Measurements from ENCODE around the gene ZNF497. TPM values are rescaled to one million over a fixed set of nuclear protein-coding genes. Genes with fewer than 3 reads are reported as not detected.
A peak's percentile ranks its signal among the peaks of the same experiment; 100 is the strongest.

Gene ZNF497
- total RNA-seq, 1 donor from 2014 or later = 1.4 TPM

DNA sequence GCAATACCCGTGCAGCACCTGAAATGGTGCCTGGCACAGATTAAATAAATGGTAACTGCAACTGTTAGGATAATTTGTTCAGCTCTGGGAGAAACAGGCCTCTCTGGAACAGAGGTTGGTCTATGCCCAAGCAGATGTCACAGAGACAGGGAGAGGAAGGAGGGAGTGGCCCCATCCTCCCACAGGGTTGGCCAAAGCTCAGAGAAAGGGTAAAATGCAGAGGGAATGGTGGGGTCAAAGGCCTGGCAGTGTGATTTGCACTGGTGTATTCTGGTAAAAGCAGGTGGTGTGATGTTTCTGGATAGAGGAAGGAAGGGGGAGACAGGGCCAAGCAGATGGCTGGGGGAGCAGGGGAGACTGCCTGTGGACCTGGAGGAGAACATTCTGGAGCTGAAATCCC lies 26.3 kb downstream of the ZNF497 start:
- H3K36me3 ChIP-seq = peaks cover 14% of the 10 kb centered on the region
- no peaks in the 10 kb centered on the region for H3K9me3 ChIP-seq
- no peak overlapping the region for H3K4me3 ChIP-seq
- H3K27me3 ChIP-seq = no peaks in the 10 kb centered on the region
- ATAC-seq (no peak), DNase-seq (no peak)
- intact Hi-C loops (cut with DNase I) = no loop called here
- TF ChIP-seq, protein P1, sequence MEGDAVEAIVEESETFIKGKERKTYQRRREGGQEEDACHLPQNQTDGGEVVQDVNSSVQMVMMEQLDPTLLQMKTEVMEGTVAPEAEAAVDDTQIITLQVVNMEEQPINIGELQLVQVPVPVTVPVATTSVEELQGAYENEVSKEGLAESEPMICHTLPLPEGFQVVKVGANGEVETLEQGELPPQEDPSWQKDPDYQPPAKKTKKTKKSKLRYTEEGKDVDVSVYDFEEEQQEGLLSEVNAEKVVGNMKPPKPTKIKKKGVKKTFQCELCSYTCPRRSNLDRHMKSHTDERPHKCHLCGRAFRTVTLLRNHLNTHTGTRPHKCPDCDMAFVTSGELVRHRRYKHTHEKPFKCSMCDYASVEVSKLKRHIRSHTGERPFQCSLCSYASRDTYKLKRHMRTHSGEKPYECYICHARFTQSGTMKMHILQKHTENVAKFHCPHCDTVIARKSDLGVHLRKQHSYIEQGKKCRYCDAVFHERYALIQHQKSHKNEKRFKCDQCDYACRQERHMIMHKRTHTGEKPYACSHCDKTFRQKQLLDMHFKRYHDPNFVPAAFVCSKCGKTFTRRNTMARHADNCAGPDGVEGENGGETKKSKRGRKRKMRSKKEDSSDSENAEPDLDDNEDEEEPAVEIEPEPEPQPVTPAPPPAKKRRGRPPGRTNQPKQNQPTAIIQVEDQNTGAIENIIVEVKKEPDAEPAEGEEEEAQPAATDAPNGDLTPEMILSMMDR (IDR thresholded peaks at IDR 0.05) = no peak
- no peaks in the 10 kb centered on the region for H3K4me1 ChIP-seq
- H3K27ac ChIP-seq = no peak overlapping the region

DNA sequence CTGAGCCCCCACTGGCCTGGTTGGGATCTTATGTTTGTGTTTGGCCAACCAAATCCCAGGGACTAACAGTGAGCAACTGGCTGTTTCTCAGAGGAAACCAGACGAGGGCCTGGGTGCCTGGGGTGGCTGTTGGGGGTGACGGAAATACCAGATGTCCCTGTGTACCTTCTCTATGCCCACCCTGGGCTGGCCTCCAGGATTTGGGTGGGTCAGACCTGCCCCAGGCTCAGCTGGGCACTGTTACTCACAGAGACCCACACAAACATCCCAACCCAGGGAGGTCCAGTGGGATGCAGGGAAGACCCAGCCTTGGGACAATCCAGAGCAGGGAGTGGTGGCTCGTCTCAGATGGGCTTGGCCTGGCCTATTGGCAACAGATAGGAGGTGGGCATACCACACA lies 26.9 kb downstream of the ZNF497 start:
- no peak overlapping the region for H3K4me3 ChIP-seq
- no peaks in the 10 kb centered on the region for H3K27me3 ChIP-seq
- intact Hi-C loops (cut with DNase I) = no loop called here
- H3K9me3 ChIP-seq = no peaks in the 10 kb centered on the region
- H3K4me1 ChIP-seq = no peaks in the 10 kb centered on the region
- H3K27ac ChIP-seq = no peak overlapping the region
- ATAC-seq (no peak), DNase-seq (no peak)
- TF ChIP-seq, protein P1 (IDR thresholded peaks at IDR 0.05) = no peak
- peaks cover 14% of the 10 kb centered on the region for H3K36me3 ChIP-seq

DNA sequence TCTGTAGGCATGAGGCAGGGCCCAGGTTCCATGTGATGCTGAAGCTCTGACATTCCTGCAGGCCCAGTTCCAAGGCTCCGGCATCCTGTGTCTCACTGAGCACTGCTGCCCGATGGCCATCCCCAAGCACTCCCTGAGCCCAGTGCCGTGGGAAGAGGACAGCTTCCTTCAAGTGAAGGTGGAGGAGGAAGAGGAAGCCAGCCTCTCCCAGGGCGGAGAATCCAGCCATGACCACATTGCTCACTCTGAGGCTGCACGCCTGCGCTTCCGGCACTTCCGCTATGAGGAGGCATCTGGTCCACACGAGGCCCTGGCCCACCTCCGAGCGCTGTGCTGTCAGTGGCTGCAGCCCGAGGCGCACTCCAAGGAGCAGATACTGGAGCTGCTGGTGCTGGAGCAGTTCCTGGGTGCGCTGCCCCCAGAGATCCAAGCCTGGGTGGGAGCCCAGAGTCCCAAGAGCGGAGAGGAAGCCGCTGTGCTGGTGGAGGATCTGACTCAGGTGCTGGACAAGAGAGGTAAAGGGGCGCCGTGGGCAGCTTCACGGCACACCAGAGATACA lies 27.8 kb downstream of the ZNF497 start:
- TF ChIP-seq, protein P1 (IDR thresholded peaks at IDR 0.05) = no peak
- Histone ChIP-seq H3K9me3 (no peaks in the 10 kb centered on the region), H3K4me3 (no peak overlapping the region), H3K27me3 (no peaks in the 10 kb centered on the region), H3K4me1 (no peaks in the 10 kb centered on the region), H3K36me3 (peaks cover 11% of the 10 kb centered on the region), H3K27ac (no peak overlapping the region)
- intact Hi-C loops (cut with DNase I) = no loop called here
- ATAC-seq (peak; percentile 32), DNase-seq (no peak)

DNA sequence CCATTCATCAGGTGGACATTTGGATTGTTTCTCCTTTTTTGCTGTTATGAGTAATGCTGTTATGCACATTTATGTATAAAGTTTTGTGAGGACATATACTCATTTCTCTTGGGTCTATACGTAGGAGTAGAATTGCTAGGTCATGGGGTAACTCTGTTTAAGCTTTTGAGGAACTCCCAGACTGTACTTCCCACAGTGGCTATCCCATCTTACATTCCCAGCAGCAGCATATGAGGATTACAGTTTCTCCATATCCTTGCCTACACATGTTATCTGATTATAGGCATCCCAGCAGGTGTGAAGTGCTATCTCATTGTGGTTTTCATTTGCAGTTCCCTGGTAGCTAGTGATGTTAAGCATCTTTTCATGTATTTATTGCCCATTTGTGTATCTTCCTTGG lies 29.9 kb downstream of the ZNF497 start:
- H3K4me3 ChIP-seq = no peak overlapping the region
- peaks cover 7% of the 10 kb centered on the region for H3K36me3 ChIP-seq
- H3K9me3 ChIP-seq = no peaks in the 10 kb centered on the region
- H3K27me3 ChIP-seq = no peaks in the 10 kb centered on the region
- H3K4me1 ChIP-seq = peaks cover 5% of the 10 kb centered on the region
- peak; percentile 42 for ATAC-seq
- no peak overlapping the region for H3K27ac ChIP-seq
- no peak for DNase-seq
- intact Hi-C loops (cut with DNase I) = no loop called here
- TF ChIP-seq, protein P1 (IDR thresholded peaks at IDR 0.05) = no peak

DNA sequence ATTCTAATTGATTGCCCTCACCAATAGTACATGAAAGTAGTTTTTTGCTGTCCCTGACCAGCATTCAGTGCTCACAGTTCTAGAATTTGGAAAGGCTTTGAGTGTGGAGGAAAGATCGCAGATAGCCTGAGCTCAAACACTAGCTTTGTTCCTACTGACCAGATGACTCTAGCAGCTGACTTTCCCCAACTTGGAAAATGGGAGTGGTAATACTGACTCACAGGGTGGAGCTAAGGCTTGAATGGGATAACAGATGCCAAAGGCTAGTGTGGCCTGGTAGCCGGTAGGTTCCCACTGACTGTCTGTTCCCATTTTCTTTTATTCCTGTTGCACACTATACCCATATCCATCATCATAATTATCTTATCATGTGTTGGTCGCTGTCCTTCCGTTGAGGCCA lies 32.1 kb downstream of the ZNF497 start:
- Histone ChIP-seq H3K36me3 (no peaks in the 10 kb centered on the region), H3K4me1 (peaks cover 11% of the 10 kb centered on the region), H3K27me3 (no peaks in the 10 kb centered on the region), H3K9me3 (no peaks in the 10 kb centered on the region), H3K4me3 (no peak overlapping the region), H3K27ac (no peak overlapping the region)
- intact Hi-C loops (cut with DNase I) = no loop called here
- ATAC-seq = no peak
- TF ChIP-seq, protein P1 (IDR thresholded peaks at IDR 0.05) = no peak
- no peak for DNase-seq

DNA sequence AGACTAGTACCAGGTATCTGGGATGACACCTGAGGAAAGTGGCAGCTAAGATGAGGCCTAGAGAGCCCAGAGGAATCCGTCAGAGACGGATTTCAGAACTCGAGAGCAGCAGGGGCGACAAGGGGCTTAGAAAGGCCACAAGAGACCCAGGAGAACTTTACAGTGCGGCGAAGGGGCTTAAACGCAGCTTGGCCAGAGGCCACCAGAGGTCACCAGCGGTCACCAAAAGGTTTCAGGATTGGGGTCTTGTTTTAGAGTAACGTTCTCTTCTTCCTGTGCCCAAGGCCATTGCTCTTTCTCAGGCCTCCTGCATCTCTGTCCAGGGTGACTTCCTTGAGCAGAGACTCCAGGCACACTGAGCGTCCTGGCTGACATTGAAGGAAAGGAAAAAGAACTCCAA lies 33.6 kb downstream of the ZNF497 start:
- Histone ChIP-seq H3K36me3 (no peaks in the 10 kb centered on the region), H3K4me3 (no peak overlapping the region), H3K27me3 (no peaks in the 10 kb centered on the region), H3K4me1 (peaks cover 11% of the 10 kb centered on the region), H3K27ac (no peak overlapping the region), H3K9me3 (no peaks in the 10 kb centered on the region)
- TF ChIP-seq, protein P1 (IDR thresholded peaks at IDR 0.05) = peak; percentile 12
- DNase-seq (no peak), ATAC-seq (no peak)
- intact Hi-C loops (cut with DNase I) = no loop called here

All from upper lobe of right lung (tissue), 1 donor.